Muscle layer of duodenum (tissue), 2 donors: Measurements from ENCODE around the gene DDR2.

Experiments used
- H3K27ac ChIP-seq: one replicate; pipeline ENCODE4 v1.7.0; 2013; ENCODE audit warnings: mild to moderate bottlenecking, low read length
- H3K27me3 ChIP-seq: one replicate; pipeline ENCODE4 v1.7.0; 2013; ENCODE audit warnings: low read depth, mild to moderate bottlenecking, control low read depth, low read length
- H3K36me3 ChIP-seq, 2 donors: one replicate each; pipeline ENCODE4 v1.7.0; 2013; ENCODE audit warnings: low read length in 2 of 2, control low read depth in 1 of 2, mild to moderate bottlenecking in 1 of 2; ENCODE audit not compliant: insufficient read depth in 2 of 2, control insufficient read depth in 1 of 2
- H3K4me1 ChIP-seq, 2 donors: one replicate each; pipeline ENCODE4 v1.7.0; 2013; ENCODE audit warnings: low read length in 2 of 2, mild to moderate bottlenecking in 2 of 2, control low read depth in 1 of 2, moderate library complexity in 1 of 2; ENCODE audit not compliant: insufficient read depth in 2 of 2, control insufficient read depth in 1 of 2
- H3K4me3 ChIP-seq, 2 donors: one replicate each; pipeline ENCODE4 v1.7.0; 2013; ENCODE audit warnings: low read length in 2 of 2, low read depth in 1 of 2, mild to moderate bottlenecking in 1 of 2
- H3K9me3 ChIP-seq, 2 donors: one replicate each; pipeline ENCODE4 v1.7.0; 2013; ENCODE audit warnings: low read length in 2 of 2, control low read depth in 1 of 2, mild to moderate bottlenecking in 1 of 2; ENCODE audit not compliant: control insufficient read depth in 1 of 2
- donor health status: healthy.

The DDR2 gene

DNA sequence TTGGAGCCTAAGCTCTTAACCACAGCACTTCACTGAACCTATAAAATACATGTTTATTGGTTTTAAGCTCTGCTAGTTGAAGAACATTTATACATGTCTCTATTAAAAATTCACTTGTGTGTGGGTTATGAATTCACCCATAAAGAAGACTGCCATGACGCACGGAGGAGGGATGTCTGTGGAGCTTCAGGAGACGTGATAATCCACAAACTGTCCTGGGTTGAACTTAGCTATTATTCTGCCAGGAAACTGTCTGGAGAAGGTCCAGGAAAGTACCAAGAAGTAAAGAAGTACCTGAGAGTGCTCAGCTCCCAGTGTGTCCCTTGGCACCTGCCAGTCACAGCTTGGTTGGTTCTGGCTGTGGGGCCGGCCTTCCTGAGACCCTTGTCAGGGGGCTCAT, 56.3 kb downstream of the DDR2 start:
- Histone ChIP-seq H3K27ac (peak overlapping the region; percentile 52), H3K36me3 (no peaks in the 10 kb centered on the region), H3K9me3 (no peaks in the 10 kb centered on the region), H3K4me3 (peak overlapping the region in 1 of 2 donors; percentile 19), H3K4me1 (peaks cover 0 to 49% of the 10 kb centered on the region in 2 donors), H3K27me3 (no peaks in the 10 kb centered on the region)

DNA sequence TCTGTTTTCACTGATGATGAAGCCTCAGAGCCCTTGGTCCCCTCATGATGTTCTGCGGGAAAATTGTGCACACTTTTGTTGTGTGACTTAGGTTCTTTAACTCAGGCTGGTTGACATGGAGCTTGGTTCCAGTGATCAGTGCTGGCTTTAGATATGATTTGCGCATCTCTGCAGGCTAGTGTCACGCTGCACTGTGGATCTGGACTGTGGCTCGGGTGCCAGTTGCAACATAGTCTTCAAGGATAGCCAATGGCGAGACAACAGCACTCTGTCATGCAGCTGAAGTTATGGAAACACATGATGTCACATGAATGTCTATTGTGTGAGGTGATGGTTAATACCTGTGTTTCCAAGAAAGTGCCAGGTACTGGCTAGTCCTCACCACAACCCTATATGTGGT, 56.7 kb downstream of the DDR2 start:
- Histone ChIP-seq H3K36me3 (no peaks in the 10 kb centered on the region), H3K9me3 (no peaks in the 10 kb centered on the region), H3K27me3 (no peaks in the 10 kb centered on the region), H3K27ac (peak overlapping the region; percentile 52), H3K4me1 (peaks cover 0 to 51% of the 10 kb centered on the region in 2 donors), H3K4me3 (peak overlapping the region in 1 of 2 donors; percentile 19)

DNA sequence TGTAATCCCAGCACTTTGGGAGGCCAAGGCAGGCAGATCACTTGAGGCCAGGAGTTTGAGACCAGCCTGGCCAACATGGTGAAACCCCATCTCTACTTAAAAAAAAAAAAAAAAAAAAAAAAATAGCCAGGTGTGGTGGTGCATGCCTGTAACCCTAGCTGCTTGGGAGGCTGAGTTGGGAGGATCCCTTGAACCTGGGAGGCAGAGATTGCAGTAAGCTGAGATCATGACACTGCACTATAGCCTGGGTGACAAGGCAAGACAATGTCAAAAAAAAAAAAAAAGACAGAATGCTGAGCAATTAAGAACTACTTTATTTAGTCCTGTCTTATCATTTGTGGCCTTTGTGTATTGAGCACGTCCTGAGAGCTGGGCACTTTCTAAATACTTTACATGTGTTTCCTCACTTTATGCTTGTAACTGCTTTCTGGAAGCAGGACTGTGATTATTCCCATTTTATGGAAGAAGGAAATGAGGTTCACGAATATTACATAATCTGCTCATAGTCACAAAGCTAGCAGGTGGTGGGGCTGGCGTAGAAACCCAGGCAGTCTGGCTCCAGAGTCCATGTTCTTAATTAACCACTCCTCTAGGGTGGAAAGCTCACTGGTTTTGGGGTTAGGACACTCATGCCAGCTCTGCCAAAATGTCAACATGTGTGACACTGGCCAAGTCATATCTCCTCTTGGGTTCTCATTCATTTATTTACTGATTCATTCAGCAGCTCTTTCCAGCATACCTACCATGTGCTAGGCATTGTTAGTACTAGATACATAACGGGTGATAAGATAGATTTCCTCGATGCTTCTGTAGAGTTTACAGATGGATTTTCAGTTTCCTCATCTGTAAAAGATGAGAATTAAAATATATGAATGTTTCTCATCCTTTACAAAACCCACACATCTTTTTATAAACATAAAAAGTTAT, 57.7 kb downstream of the DDR2 start:
- Histone ChIP-seq H3K36me3 (no peaks in the 10 kb centered on the region), H3K27me3 (no peaks in the 10 kb centered on the region), H3K4me3 (peak overlapping the region in 1 of 2 donors; percentile 32), H3K4me1 (peaks cover 0 to 48% of the 10 kb centered on the region in 2 donors), H3K27ac (peak overlapping the region; percentile 55), H3K9me3 (no peaks in the 10 kb centered on the region)

DNA sequence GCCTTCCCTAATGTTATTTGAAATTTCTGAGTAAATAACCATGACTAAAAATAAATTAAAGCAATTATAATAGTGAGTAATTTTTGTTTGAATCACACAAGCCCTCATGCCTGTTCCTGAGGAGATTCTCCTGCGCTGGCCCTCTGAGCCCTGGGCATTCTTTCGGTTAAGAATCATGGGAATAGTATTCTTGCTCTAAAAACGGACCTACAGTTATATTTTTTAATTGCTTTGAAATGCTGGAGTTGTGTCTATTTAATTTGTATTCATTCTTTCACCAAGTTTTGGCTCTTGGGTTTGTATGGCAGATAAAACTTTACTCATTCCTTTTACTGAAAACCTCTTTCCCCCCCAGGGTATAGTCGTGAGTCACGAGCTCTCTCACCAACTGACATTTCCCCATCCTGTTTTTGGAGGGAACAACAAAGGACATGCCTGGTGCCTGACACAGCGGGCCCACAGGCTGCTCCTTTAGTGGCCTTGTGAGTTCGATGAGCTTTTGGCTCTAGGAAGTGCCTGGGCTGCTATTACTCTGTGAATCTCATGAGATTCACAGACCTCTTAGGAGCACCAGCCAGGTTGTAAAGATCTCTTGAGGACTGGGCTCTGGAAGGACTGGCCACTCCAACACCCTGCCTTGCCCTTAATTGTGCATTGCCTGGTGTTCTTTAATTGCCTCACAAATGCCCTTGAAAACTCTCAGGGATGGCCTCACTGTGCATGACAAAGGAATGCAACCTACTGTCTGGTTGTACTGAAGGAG, 58.6 kb downstream of the DDR2 start:
- Histone ChIP-seq H3K36me3 (no peaks in the 10 kb centered on the region), H3K9me3 (no peaks in the 10 kb centered on the region), H3K4me1 (peaks cover 0 to 40% of the 10 kb centered on the region in 2 donors), H3K27ac (peak overlapping the region; percentile 55), H3K27me3 (no peaks in the 10 kb centered on the region), H3K4me3 (no peak overlapping the region)

DNA sequence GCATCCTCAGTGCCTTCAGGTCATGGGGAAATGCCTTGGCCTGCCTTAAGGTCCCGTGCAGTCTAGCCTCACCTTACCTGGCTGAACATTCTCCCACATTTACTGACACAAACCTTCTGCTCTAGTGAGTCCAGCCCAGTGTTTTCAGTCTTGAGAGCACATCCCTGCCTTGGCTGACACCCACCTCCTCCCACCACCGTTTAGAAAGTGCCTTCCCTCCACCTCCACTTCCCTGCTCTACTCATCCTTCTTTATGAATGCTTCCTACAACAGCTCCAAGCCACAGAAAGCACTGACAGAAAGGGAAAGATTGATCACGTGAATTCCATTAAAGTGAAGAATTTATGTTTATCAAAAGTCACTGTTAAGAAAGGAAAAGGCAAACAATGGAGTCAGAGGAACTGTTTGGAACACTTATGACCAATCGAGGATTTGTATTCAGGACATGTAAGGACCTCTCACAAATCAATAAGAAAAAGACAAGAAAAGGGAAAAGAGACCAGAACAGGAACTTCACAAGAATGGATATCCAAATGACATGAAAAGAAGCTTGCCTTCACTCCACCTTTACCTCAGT, 59.8 kb downstream of the DDR2 start:
- peak overlapping the region; percentile 62 for H3K27ac ChIP-seq
- no peaks in the 10 kb centered on the region for H3K27me3 ChIP-seq
- no peak overlapping the region for H3K4me3 ChIP-seq
- H3K36me3 ChIP-seq = no peaks in the 10 kb centered on the region
- H3K9me3 ChIP-seq = no peaks in the 10 kb centered on the region
- peaks cover 4 to 46% of the 10 kb centered on the region in 2 donors for H3K4me1 ChIP-seq

DNA sequence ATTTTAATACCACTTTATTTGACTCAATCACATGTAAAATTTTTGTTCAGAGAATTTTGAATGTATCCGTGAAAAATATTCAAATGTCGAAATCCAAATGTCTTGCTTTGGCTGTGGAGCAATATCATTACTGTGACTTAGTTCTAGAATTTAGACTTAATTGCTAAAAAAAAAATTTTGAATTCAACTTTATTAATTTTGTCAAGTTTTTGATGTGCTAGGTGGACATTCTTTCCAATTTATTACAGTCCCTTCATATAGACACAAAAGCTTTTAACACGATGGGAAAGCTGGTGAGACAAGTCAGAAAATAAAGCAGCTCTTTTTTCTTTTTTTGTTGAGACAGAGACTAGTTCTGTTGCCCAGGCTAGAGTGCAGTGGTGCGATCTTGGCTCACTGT, 62.6 kb downstream of the DDR2 start:
- H3K27me3 ChIP-seq = no peaks in the 10 kb centered on the region
- no peaks in the 10 kb centered on the region for H3K36me3 ChIP-seq
- no peak overlapping the region for H3K4me3 ChIP-seq
- H3K4me1 ChIP-seq = peaks cover 14 to 62% of the 10 kb centered on the region in 2 donors
- H3K27ac ChIP-seq = no peak overlapping the region
- no peaks in the 10 kb centered on the region for H3K9me3 ChIP-seq

DNA sequence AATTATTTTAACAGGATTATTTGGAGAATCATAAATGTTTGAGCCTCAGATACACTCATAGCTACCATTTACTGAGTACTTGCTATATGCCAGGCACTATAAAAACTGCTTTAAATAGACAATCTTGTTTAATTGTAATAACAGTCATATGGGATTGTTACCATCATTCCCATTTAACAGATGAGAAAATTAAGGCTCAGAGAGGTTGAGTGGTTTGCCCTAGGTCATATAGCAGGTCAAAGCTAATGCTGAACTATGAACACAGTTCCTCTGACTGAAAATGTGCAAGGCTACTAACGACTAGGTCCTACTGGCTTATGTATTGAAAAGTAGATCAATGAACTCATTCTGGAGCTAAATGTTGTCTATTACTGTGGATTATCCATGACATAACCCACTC, 63.4 kb downstream of the DDR2 start:
- peaks cover 14 to 61% of the 10 kb centered on the region in 2 donors for H3K4me1 ChIP-seq
- no peaks in the 10 kb centered on the region for H3K9me3 ChIP-seq
- peaks cover 0 to 4% of the 10 kb centered on the region in 2 donors for H3K36me3 ChIP-seq
- H3K27ac ChIP-seq = no peak overlapping the region
- no peaks in the 10 kb centered on the region for H3K27me3 ChIP-seq
- H3K4me3 ChIP-seq = no peak overlapping the region

DNA sequence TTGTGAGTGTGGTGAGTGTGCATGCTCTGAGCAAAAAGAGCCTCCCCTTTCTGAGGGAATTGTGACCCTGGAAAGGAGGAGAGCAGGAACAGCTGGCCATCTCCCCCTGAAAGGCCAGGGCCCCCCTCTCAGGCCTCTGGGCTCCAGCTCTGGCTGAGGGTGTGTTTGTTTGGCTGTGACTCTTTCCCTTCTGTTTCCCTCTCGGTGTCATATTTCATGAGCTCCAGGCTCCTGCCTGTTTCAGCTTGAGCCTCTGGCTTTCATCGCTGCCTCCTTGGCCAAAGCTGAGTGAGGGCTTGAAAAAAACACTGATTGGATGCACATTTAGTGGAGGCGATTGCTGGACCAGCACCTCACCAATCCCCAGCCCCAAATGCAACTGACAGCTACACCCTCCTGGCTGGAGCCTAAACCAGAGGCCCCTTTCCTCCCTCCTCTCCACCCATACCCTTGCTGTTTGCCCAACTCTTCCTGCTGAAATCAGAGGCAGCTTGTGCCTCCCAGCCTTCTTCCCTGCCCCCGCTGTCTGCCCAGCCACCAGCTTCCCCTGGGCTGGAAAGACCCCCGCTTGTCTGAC, 64.1 kb downstream of the DDR2 start:
- Histone ChIP-seq H3K4me3 (peak overlapping the region in 1 of 2 donors; percentile 47), H3K27me3 (no peaks in the 10 kb centered on the region), H3K36me3 (peaks cover 0 to 4% of the 10 kb centered on the region in 2 donors), H3K27ac (peak overlapping the region; percentile 67), H3K9me3 (no peaks in the 10 kb centered on the region), H3K4me1 (peaks cover 14 to 60% of the 10 kb centered on the region in 2 donors)

DNA sequence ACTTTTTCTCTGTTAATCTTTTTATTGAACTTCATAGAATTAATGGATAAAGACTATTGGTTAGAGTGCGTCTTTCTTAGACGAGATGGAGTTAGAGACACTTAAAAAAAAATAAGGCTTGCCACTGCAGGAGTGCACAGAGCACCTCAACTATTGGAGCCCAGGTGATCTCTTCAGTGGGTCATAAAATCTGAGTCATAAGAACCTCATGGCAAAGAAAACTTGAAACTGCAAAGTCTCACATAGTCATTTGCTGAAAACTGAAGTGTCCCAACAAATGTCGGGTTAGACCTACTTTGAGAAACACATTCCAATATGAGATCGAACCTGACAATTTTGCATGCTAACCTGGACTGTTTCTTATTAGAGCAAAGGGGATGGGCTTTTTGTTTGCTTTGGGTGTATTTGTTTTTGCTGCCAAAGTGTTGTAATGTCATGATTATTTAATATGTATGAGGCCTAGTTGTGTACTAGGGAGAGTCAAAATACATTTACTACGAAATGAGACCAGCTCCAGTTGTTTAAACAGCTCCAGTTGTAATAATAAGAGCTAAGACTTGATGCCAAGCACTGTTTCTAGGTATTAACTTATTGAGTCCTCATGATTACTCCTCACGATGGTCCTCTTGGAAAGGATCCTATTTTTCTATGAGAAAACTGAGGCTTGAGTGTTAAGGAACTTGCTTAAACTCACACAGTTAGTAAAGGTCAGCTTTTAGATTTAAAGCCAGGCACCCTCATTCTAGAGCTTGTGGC, 65.1 kb downstream of the DDR2 start:
- Histone ChIP-seq H3K9me3 (no peaks in the 10 kb centered on the region), H3K27ac (peak overlapping the region; percentile 67), H3K4me3 (no peak overlapping the region), H3K27me3 (no peaks in the 10 kb centered on the region), H3K36me3 (peaks cover 0 to 4% of the 10 kb centered on the region in 2 donors), H3K4me1 (peaks cover 14 to 58% of the 10 kb centered on the region in 2 donors)

DNA sequence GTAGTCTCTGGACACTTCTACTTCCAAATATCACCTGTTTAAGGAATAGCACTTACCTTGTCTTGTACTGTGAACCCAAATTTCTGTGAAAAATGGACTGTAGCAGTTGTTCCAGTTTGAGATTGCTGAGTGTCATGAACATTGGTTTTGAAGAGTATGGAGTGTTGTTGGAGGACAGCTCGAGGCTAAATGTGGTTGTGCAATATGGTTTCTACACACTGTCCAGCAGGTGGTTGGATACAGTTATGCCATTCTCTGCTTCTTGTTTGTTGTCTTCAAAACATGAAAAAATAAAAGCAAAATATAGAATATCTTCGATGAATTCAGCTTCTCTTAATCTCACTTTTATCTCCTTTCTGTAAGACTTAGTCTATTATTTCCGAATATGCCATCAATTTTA, 67.1 kb downstream of the DDR2 start:
- Histone ChIP-seq H3K9me3 (no peaks in the 10 kb centered on the region), H3K4me3 (no peak overlapping the region), H3K27me3 (no peaks in the 10 kb centered on the region), H3K27ac (no peak overlapping the region), H3K4me1 (peaks cover 18 to 57% of the 10 kb centered on the region in 2 donors), H3K36me3 (peaks cover 0 to 4% of the 10 kb centered on the region in 2 donors)
